K562 (cell line): ENCODE data around the gene MAD1L1. TPM values are rescaled to one million over a fixed set of nuclear protein-coding genes. Genes with fewer than 3 reads are reported as not detected.

ENCODE experiments used
- BCL6 ChIP-seq: fragments of 250-450 bp; sonication (Bioruptor Pico); IDR thresholded peaks from 2 replicates; pipeline ENCODE4 v1.4.0; 2020
- FOXJ3 ChIP-seq: sonication (generic); formaldehyde crosslinking; IDR thresholded peaks from 2 replicates; pipeline ENCODE4 v1.4.0; 2020; ENCODE audit warnings: mild to moderate bottlenecking, missing genetic modification reagents
- HMGXB4 ChIP-seq: sonication (generic); formaldehyde crosslinking; IDR thresholded peaks from 2 replicates; pipeline ENCODE4 v1.8.1; 2023; ENCODE audit warnings: mild to moderate bottlenecking, missing genetic modification reagents
- RERE ChIP-seq: sonication (generic); formaldehyde crosslinking; IDR thresholded peaks from 2 replicates; pipeline ENCODE4 v1.8.0; 2023; ENCODE audit warnings: missing genetic modification reagents, mild to moderate bottlenecking, borderline replicate concordance
- WHSC1 ChIP-seq: IDR thresholded peaks from one replicate; pipeline ENCODE4 v1.6.1; 2012; ENCODE audit warnings: low read length, control low read depth, inconsistent platforms
- polyA plus RNA-seq, 8 experiments: library from polyadenylated mRNA; depleted of rRNA in 4 of 8; stranded (reverse) in 5 of 8; unstranded in 3 of 8; fragments of >200 nt; fragmentation: Nextera tagmentation in 2 of 8; fragmentation: Illumina TruSeq in 1 of 8; extraction: Ambion mirVana in 2 of 8; extraction: Trizol in 1 of 8; gene quantifications; 2 replicates each; pipeline versions ENCODE4 v1.2.1 to v1.2.3, GENCODE V29; 2011 to 2014; ENCODE audit warnings: inconsistent platforms in 1 of 8, missing spikeins in 1 of 8
- total RNA-seq, 7 experiments: library from RNA; depleted of rRNA in 6 of 7; stranded (reverse); fragments of >200 nt in 6 of 7; fragmentation: Illumina TruSeq in 2 of 7; extraction: Trizol in 2 of 7; gene quantifications; 2 replicates each; pipeline versions ENCODE4 v1.2.1 to v1.2.3, GENCODE V29; 2011 to 2021; ENCODE audit warnings: low replicate concordance in 1 of 7

Gene MAD1L1
- total and polyA plus RNA-seq, 9 of the 15 experiments (the other 6 are each of a cell fraction or from before 2014, with no cell fraction given): 1.7 to 89.7 (median 18.0) TPM

GRCh38 chr7:1924258-1924817 is 308.4 kb downstream of the MAD1L1 start (continued):
- TF ChIP-seq RERE (CRISPR knock-in tag) (no peak), WHSC1 (no peak), BCL6 (CRISPR knock-in tag) (no peak), FOXJ3 (CRISPR knock-in tag) (no peak), HMGXB4 (CRISPR knock-in tag) (no peak)
